ENCODE data around the gene KCNAB1. TPM values are rescaled to one million over a fixed set of nuclear protein-coding genes. Genes with fewer than 3 reads are reported as not detected.

Gene KCNAB1
- total and polyA plus RNA-seq, 2 donors (not counting 1 experiment from before 2014, with no cell fraction given), result not detected

DNA sequence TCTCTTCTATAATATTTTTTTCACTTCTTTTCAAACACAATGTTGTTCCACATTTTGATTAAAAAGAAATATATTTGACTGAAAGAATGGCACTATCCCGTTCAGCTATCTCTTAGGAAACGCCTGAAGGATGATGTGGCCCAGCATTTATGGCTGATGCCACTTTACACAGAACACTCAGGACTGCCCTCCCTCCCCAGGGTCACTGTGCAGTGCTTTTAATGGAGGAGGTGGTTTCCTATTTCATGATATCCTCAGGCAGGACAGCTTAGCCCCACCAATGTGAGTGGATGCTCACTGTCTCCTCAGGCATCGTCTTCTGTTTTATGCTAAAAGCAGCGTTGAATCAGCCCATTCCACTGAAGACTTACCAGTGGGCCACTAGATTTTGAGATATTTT is 135.9 kb downstream of the KCNAB1 start:
- Histone ChIP-seq H3K4me3 (ENCODE audit: control extremely low read depth in 1 of 5, extremely low read depth in 1 of 5, insufficient read depth in 1 of 5, low read depth in 2 of 5, low read length in 4 of 5) (no peak overlapping the region), H3K79me2 (ENCODE audit: control insufficient read depth, insufficient read depth, low read length) (no peaks in the 10 kb centered on the region), H3K4me2 (replicated peaks; ENCODE audit: low read depth, low read length, poor library complexity, severe bottlenecking) (no peak overlapping the region), H3K9ac (ENCODE audit: low read length) (no peak overlapping the region), H2AFZ (ENCODE audit: insufficient read depth, low read depth, low read length, poor library complexity, severe bottlenecking) (no peak overlapping the region), H3K27me3 (replicated peaks in 1 of 4; ENCODE audit: control extremely low read depth in 1 of 4, control insufficient read depth in 3 of 4, insufficient read depth in 4 of 4, low read length in 3 of 4) (peaks cover 0 to 2% (median 0%) of the 10 kb centered on the region in 4 experiments), H3K4me1 (ENCODE audit: control insufficient read depth in 2 of 2, insufficient read depth in 2 of 2, low read length in 2 of 2) (no peaks in the 10 kb centered on the region), H3K36me3 (replicated peaks in 1 of 2; ENCODE audit: control extremely low read depth in 1 of 2, control insufficient read depth in 1 of 2, extremely low read depth in 1 of 2, insufficient read depth in 2 of 2, low read length in 1 of 2) (no peaks in the 10 kb centered on the region), H4K20me1 (ENCODE audit: control insufficient read depth, insufficient read depth, low read length, poor library complexity, severe bottlenecking) (no peaks in the 10 kb centered on the region), H3K27ac (ENCODE audit: low read length in 2 of 2) (no peak overlapping the region), H3K9me3 (ENCODE audit: control extremely low read depth in 1 of 3, control insufficient read depth in 2 of 3, insufficient read depth in 1 of 3, low read length in 2 of 3) (no peaks in the 10 kb centered on the region)
- DNase-seq (no peak), ATAC-seq (ENCODE audit: low read depth) (no peak)
- CTCF ChIA-PET, result no interaction called here
- 92% methylated on average over 2 of the region's 4 CpGs for WGBS (ENCODE audit: insufficient coverage)
- Mint-ChIP-seq H3K4me3 (no peak overlapping the region), H3K27me3 (peaks cover 8% of the 10 kb centered on the region), H3K4me1 (no peaks in the 10 kb centered on the region), H3K9me3 (ENCODE audit: insufficient read depth) (no peaks in the 10 kb centered on the region), H3K27ac (no peak overlapping the region)
- POLR2A ChIA-PET, result no interaction called here
- TF ChIP-seq EZH2 (IDR thresholded peaks at IDR 0.05; ENCODE audit: borderline replicate concordance, insufficient read depth, low read depth, low read length, poor library complexity, severe bottlenecking), result no peak
- TF ChIP-seq, protein P1, sequence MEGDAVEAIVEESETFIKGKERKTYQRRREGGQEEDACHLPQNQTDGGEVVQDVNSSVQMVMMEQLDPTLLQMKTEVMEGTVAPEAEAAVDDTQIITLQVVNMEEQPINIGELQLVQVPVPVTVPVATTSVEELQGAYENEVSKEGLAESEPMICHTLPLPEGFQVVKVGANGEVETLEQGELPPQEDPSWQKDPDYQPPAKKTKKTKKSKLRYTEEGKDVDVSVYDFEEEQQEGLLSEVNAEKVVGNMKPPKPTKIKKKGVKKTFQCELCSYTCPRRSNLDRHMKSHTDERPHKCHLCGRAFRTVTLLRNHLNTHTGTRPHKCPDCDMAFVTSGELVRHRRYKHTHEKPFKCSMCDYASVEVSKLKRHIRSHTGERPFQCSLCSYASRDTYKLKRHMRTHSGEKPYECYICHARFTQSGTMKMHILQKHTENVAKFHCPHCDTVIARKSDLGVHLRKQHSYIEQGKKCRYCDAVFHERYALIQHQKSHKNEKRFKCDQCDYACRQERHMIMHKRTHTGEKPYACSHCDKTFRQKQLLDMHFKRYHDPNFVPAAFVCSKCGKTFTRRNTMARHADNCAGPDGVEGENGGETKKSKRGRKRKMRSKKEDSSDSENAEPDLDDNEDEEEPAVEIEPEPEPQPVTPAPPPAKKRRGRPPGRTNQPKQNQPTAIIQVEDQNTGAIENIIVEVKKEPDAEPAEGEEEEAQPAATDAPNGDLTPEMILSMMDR (IDR thresholded peaks at IDR 0.05), result no peak
- intact Hi-C loops (cut with micrococcal nuclease), result no loop called here

DNA sequence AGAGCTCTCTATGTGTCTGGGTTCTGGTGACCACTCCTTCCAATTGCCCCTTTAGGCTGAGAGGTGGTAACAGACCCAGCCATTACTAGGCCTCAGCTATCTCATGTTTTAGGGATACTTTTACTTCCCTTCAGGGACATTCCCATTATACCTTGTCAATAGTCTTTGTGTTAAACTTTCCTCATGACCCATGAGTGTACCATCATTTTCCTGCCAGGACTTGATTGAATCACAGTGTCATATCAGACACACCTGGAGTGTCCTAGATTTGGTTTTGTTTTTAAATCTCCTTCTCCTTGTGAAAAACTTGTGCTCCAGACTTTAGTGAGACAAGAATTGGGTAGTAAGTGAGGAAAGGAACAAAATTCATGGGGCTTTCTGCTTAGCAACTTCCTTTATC is 136.6 kb downstream of the KCNAB1 start:
- H3K4me3 ChIP-seq (ENCODE audit: control extremely low read depth in 1 of 5, extremely low read depth in 1 of 5, insufficient read depth in 1 of 5, low read depth in 2 of 5, low read length in 4 of 5), result no peak overlapping the region
- H4K20me1 ChIP-seq (ENCODE audit: control insufficient read depth, insufficient read depth, low read length, poor library complexity, severe bottlenecking), result no peaks in the 10 kb centered on the region
- POLR2A ChIA-PET, result no interaction called here
- H3K79me2 ChIP-seq (ENCODE audit: control insufficient read depth, insufficient read depth, low read length), result no peaks in the 10 kb centered on the region
- H3K9ac ChIP-seq (ENCODE audit: low read length), result no peak overlapping the region
- H3K27ac ChIP-seq (ENCODE audit: low read length in 2 of 2), result no peak overlapping the region
- no peak overlapping the region for H2AFZ ChIP-seq (ENCODE audit: insufficient read depth, low read depth, low read length, poor library complexity, severe bottlenecking)
- Mint-ChIP-seq H3K4me3 (no peak overlapping the region), H3K27me3 (peaks cover 6% of the 10 kb centered on the region), H3K9me3 (ENCODE audit: insufficient read depth) (no peaks in the 10 kb centered on the region), H3K27ac (no peak overlapping the region), H3K4me1 (no peaks in the 10 kb centered on the region)
- CTCF ChIA-PET, result no interaction called here
- DNase-seq, result no peak
- H3K4me1 ChIP-seq (ENCODE audit: control insufficient read depth in 2 of 2, insufficient read depth in 2 of 2, low read length in 2 of 2), result no peaks in the 10 kb centered on the region
- peaks cover 0 to 2% (median 0%) of the 10 kb centered on the region in 4 experiments for H3K27me3 ChIP-seq (replicated peaks in 1 of 4; ENCODE audit: control extremely low read depth in 1 of 4, control insufficient read depth in 3 of 4, insufficient read depth in 4 of 4, low read length in 3 of 4)
- H3K36me3 ChIP-seq (replicated peaks in 1 of 2; ENCODE audit: control extremely low read depth in 1 of 2, control insufficient read depth in 1 of 2, extremely low read depth in 1 of 2, insufficient read depth in 2 of 2, low read length in 1 of 2), result no peaks in the 10 kb centered on the region
- no peak for ATAC-seq (ENCODE audit: low read depth)
- no peak for TF ChIP-seq EZH2 (IDR thresholded peaks at IDR 0.05; ENCODE audit: borderline replicate concordance, insufficient read depth, low read depth, low read length, poor library complexity, severe bottlenecking)
- TF ChIP-seq, protein P1 (IDR thresholded peaks at IDR 0.05), result no peak
- intact Hi-C loops (cut with micrococcal nuclease), result no loop called here
- H3K4me2 ChIP-seq (replicated peaks; ENCODE audit: low read depth, low read length, poor library complexity, severe bottlenecking), result no peak overlapping the region
- H3K9me3 ChIP-seq (ENCODE audit: control extremely low read depth in 1 of 3, control insufficient read depth in 2 of 3, insufficient read depth in 1 of 3, low read length in 2 of 3), result no peaks in the 10 kb centered on the region

Data from B cell (primary cell).